AG09309 (cell line): Measurements from ENCODE around the gene SLC10A7.

ENCODE experiments used
- DNase-seq: peaks from one replicate; pipeline ENCODE4 v3.0.0-alpha.2; 2010; ENCODE audit warnings: low read depth
- H3K4me3 ChIP-seq: 2 replicates; pipeline ENCODE4 v1.5.1; 2011; ENCODE audit warnings: mild to moderate bottlenecking, low read depth, low read length, moderate library complexity; ENCODE audit not compliant: control insufficient read depth
- CTCF ChIP-seq: IDR thresholded peaks from 2 replicates; pipeline ENCODE4 v1.5.1; 2011; ENCODE audit warnings: mild to moderate bottlenecking, low read depth, low read length, inconsistent platforms; ENCODE audit not compliant: insufficient read depth, control insufficient read depth; ENCODE audit errors: missing control alignments

The SLC10A7 gene

GRCh38 chr4:146347822-146348221, 173.9 kb downstream of the SLC10A7 start:
- TF ChIP-seq CTCF = no peak
- H3K4me3 ChIP-seq = no peak overlapping the region
- DNase-seq = no peak

GRCh38 chr4:146346276-146346675, 175.5 kb downstream of the SLC10A7 start:
- TF ChIP-seq CTCF = no peak
- DNase-seq = no peak
- H3K4me3 ChIP-seq = no peak overlapping the region

- no peak overlapping the region for H3K4me3 ChIP-seq
- DNase-seq = no peak
- no peak for TF ChIP-seq CTCF
Measured at GRCh38 chr4:146343776-146344175, 178.0 kb downstream of the SLC10A7 start.

- H3K4me3 ChIP-seq = no peak overlapping the region
- no peak for DNase-seq
- TF ChIP-seq CTCF = no peak
Measured at GRCh38 chr4:146343199-146343598, 178.5 kb downstream of the SLC10A7 start.

GRCh38 chr4:146342600-146343192, 179.0 kb downstream of the SLC10A7 start:
- no peak overlapping the region for H3K4me3 ChIP-seq
- TF ChIP-seq CTCF = peak; percentile 59
- DNase-seq = no peak

- no peak overlapping the region for H3K4me3 ChIP-seq
- TF ChIP-seq CTCF = peak; percentile 35
- no peak for DNase-seq
Measured at GRCh38 chr4:146340798-146341197, 180.9 kb downstream of the SLC10A7 start.

GRCh38 chr4:146338512-146338911, 183.2 kb downstream of the SLC10A7 start:
- no peak overlapping the region for H3K4me3 ChIP-seq
- TF ChIP-seq CTCF = peak; percentile 6
- DNase-seq = no peak
